CD4-positive, alpha-beta T cell treated with Interferon gamma for 1 hour (primary cell): ENCODE data around the gene PLA2G2E.
"Not testable (repeated sequence)": the region's sequence is repeated elsewhere in the genome, so short reads cannot be mapped to it uniquely, and the experiment has no call there.

ENCODE experiments used
- DNase-seq: peaks from one replicate; pipeline ENCODE4 v3.0.0-alpha.2; 2020

PLA2G2E gene

DNA sequence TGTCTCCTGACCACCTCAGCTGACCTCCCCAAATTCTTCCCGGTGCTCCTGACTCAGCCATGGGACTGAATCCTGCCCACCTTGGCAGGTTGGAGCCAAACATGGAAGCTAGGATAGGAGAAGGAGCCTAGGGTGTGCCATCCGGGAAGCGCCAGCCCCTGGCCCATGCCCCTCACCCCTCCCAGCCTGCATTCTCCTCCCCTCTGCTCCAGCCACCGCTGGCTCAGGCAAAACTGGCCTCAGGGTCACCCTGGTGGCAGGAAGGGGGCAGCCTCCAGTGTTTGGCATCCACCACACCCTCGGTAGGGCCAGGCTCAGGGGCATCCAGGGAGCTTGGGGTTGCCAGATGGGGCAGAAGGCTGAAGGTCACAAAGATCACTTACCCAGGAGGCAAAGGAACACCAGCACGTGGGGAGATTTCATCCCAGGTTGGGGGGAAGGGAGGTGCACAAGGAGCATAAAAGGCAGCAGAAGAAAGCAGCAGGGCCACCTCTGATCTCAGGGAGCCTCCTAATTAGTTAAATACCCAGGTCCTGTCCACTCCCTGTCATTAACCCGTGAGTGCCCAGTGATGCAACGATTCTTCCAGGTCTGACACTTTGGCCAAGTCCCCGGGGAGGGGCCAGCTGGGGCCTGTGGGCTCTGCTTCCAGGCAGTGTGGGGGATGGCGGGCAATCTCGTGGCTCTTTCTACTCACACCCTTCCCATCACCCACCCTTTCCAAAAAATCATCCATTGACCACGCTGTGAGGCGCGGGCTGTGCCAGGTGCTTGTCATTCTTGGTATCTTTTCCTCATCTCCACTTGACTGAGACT is at the start of gene PLA2G2E:
Gene PLA2G2E, minus strand, starts transcription at position 481 of the 816 bp plus-strand sequence. Its CDS starts 58 bp downstream, at position 423.
- no peak for DNase-seq

DNA sequence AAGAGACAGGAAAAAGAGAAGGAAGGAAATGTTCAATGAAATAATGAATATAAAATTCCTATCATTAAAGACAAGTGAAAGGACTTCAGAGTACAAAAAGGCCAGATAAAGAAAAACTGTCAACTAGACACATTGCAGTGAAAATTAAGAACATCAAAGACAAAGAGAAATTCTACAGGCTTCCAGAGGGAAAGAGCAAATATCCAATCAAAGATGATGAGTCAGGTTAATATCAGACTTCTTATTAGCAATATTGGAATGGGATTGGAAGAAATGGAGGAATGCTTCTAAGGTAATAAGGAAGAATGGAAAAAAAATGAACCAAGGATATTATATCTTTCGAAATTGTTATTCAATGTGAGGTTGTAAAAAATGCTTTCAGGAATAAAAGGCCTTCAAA is 48.2 kb upstream of the PLA2G2E start:
- no peak for DNase-seq

GRCh38 chr1:19969898-19970660 is 46.7 kb upstream of the PLA2G2E start:
- no peak for DNase-seq

- DNase-seq, result no peak
Measured at GRCh38 chr1:19967808-19968207, 44.4 kb upstream of the PLA2G2E start.

GRCh38 chr1:19964542-19964941 is 41.1 kb upstream of the PLA2G2E start:
- no peak for DNase-seq

DNA sequence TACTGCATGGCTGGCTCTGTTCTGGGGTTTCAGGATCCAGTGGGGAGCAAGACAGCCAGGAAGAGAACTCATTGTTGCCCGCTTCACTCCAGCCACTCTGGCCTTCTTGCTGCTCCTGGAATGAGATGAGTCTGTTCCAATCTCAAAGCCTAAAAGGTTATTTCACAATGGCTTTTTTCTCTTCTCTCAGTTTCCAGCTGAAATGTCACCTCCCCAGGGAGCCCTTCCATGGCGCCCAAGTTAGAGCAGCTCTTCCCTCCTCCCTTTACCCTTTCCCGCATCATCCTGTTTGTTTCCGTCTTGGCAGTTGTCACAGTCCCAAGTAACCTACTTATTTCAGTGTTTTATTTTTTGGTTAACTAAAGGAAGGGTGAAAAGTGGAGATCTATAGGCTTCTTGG is 40.2 kb upstream of the PLA2G2E start:
- no peak for DNase-seq

- DNase-seq, result no peak
Measured at GRCh38 chr1:19960591-19960990, 37.2 kb upstream of the PLA2G2E start.

DNA sequence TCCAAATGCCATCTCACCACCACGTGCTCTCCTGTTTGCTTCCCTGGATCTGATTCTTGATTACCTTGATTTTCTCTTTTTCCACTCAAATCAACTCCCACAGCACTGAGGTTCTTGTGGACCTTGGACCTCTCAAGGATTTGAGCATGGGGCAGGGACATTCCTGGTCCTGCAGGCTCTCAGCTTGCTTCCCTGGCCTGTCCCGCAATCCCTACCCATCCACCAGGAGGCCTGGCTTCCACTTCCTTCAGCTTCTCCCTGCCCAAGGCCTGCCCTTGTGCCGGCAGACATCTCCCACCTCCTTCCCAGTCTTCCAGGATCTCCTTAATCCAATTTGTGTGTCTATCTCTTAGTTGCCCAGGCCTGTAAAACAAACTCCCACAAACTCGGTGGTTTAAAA is 34.4 kb upstream of the PLA2G2E start:
- DNase-seq, result no peak

- no peak for DNase-seq
Measured at GRCh38 chr1:19955534-19956170, 32.2 kb upstream of the PLA2G2E start.

DNA sequence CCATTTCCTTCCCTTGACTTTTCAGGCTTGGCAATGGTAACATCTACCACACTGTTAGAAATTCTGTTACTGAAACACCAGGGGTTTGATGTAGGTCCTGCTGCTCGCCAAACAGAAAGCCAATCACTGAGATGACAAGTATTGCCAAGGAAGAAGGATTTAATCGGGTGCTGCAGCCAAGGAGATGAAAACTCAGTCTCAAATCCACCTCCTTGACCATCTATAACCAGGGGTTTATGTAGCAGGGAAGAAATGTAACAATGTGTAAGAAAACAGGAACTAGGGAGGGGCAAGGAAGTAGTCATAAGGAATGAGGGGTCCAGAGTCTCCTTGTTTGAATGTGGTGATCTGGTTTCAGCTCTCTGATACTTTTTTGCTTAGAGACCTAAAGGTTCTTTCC is 30.6 kb upstream of the PLA2G2E start:
- no peak for DNase-seq

DNA sequence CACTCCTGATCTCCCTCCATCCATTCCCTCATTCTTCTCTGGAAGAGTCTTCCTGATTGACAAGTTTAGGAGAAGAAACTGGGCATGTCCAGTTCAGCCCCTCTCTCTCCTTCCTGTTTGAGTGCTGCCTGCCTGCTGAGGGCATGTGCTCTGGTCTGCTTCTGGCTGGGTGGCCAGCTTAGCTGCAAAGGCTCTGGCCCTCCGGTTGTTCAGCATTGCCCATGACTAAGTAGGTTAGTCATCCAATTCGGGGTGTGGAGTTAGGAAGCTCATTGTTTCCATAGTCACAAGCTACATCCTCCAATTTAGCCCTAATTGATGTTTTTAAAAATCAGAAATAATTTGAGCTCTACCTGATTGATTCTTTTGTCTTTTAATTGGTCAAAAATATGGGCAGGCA is 25.6 kb upstream of the PLA2G2E start:
- no peak for DNase-seq

DNA sequence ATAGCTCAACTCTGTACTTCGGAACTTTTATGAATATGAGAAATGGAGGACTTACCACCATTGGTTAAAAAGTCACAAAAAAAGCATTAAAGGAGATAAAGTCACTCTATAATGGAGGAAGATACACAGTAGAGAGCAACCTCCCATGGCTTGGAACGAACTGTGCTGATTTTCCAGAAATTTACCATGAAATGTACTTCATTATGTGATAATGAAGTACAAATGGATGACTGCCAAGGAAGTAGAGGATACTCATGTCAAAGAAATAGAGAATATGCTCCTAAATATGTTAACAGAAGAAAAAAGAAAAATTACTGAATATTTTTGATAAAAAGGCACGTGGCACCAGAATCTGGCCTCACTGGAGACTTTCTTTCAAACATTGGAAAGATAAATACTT is 23.6 kb upstream of the PLA2G2E start:
- no peak for DNase-seq

- no peak for DNase-seq
Measured at GRCh38 chr1:19946331-19946751, 22.9 kb upstream of the PLA2G2E start.

DNA sequence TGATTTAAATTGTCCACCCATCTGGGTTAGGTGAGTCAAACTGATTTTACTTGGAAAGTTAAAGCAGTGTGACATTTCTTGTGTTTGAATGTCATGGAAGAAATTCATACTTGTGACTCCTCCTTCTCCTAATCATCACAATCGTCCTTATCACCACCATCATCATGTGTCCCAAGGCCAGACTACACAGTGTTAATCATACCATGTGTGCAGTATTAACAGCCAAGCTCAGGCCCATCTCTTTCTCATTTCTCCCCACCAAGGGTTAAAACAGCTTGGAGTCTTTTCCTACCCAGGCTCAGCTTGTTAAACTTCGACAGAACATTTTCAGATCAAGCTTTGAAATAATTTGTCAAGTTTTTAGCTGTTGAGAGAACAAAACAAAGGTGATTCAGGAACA is 22.5 kb upstream of the PLA2G2E start:
- DNase-seq, result no peak

- no peak for DNase-seq
Measured at GRCh38 chr1:19942657-19943056, 19.2 kb upstream of the PLA2G2E start.

DNA sequence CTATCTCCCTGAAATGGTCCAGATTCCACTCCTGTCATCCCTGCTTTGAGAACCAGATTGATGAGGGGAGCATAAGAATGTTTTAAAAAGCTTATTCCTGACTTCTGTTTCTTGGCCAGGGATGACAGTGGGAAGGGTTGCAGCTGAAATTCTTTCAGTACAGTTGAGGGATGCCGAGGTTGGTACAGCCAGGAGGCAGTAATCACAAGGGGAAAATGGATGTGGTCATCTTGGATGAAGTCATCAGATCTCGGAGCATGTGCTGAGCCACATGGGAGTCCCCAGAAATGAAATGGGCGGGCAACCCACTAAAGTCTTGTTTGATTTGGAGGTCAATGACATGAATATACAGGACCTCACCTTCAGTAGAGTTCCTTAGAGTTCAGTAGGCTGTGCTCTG is 18.7 kb upstream of the PLA2G2E start:
- no peak for DNase-seq

DNA sequence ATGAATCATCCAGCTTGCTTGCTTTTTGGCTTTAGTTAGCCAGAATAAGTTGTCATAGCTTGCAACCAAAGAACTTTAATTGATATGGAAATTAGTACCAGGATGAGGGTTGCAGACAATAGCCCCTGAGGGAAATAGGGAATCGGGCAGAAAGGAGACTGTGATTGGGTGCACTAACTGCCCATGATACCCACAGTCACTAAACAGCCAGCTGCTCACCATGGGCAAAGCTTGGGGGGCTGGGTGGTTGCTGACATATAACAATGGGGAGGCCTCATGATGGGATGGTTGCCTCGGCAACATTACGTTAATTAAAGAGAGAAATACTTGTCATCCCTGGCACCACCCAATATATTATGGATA is 17.8 kb upstream of the PLA2G2E start:
- DNase-seq, result no peak

DNA sequence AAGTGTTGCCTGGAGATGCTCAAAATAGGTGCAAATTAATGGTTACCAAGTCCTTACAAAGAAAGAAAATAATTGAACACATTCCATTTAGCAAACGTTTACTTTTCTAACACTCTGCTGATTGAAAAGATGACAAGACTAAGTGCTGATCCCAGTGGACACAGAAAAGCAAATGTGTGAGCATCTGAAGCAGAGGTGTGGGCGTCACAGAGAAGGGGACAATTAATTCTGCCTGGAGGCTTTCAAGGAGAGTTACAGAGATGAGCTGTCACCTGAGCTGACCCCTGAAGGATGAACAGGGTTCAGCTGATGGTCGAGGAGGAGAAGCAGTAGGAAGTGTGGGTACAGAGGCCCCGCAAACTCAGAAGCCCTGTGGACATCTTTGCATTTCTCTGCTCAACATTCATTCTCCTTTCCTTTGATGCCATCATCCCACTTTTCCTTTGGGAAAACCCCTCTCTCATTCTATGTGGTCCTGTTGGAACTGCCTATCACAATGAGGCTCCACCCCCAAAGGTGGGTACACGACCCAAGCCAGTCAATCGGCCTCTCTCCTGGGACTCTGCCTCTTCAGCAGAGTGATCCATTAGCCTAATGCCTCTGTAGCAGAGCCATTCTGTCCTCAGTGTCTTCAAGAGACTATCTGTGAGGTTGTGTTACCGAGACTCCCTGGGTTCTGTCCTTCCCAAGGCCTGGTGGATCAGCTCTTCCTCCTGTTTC is 17.2 kb upstream of the PLA2G2E start:
- no peak for DNase-seq

GRCh38 chr1:19938472-19938871 is 15.1 kb upstream of the PLA2G2E start:
- DNase-seq, result no peak

GRCh38 chr1:19936061-19936750 is 12.8 kb upstream of the PLA2G2E start:
- DNase-seq, result no peak

DNA sequence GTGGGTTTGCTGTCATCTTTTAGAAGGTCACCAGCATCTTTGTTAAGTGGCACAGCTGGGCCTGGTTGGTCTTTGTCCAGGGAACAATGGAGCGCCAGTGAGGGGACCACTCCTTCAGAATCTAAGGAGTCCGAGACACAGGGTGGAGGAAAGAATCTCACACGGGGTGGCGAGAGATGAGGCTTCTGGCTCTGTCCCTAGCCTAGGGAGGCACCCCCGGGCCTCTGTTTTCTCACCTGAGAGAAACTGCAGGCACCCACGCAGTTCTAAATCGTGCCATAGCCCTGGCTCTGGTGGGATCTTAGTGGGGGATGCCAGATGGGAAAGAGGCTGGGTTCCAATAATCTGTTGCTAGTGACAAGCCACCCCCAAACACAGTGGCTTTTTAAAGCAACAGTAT is 10.9 kb upstream of the PLA2G2E start:
- no peak for DNase-seq

DNA sequence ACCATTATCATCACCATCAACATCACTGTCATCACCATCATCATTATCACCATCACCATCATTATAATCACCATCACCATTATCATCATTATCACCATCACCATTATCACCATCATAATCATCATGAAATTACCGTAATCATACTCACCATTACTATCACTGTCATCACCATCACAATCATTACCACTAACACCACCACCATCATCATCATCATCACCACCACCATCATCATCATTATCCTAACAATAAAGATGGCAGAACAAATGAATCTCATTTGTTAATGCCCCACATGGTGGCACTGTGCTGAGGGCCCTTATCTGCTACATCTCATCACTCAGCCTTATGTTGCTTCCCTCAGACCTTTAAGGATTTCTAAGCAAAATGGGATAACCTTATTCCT is 9.4 kb upstream of the PLA2G2E start:
- no peak for DNase-seq

DNA sequence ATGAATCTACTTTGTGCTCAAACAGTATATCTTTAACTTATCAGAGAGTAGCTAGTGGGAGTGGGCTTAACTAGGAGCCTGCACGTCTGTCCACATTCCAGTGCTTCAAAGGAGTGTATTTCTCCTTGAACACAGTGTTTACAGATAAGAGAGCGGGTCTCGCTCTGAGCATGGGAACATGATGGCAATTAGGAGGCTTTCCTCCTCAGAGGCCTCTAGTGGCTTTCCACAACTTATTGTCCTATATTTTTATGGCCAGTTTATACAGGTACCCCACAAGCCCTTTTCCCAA is 3.7 kb upstream of the PLA2G2E start:
- not testable (repeated sequence) for DNase-seq
